ENCODE data around the gene SYNE4.

GRCh38 chr19:36032251-36033104 lies 23.9 kb upstream of the SYNE4 start, which contains the start of gene CLIP3:
- no peak for TF ChIP-seq TAF1 (IDR thresholded peaks at IDR 0.05; ENCODE audit: low read depth)
- TF ChIP-seq, protein P1, sequence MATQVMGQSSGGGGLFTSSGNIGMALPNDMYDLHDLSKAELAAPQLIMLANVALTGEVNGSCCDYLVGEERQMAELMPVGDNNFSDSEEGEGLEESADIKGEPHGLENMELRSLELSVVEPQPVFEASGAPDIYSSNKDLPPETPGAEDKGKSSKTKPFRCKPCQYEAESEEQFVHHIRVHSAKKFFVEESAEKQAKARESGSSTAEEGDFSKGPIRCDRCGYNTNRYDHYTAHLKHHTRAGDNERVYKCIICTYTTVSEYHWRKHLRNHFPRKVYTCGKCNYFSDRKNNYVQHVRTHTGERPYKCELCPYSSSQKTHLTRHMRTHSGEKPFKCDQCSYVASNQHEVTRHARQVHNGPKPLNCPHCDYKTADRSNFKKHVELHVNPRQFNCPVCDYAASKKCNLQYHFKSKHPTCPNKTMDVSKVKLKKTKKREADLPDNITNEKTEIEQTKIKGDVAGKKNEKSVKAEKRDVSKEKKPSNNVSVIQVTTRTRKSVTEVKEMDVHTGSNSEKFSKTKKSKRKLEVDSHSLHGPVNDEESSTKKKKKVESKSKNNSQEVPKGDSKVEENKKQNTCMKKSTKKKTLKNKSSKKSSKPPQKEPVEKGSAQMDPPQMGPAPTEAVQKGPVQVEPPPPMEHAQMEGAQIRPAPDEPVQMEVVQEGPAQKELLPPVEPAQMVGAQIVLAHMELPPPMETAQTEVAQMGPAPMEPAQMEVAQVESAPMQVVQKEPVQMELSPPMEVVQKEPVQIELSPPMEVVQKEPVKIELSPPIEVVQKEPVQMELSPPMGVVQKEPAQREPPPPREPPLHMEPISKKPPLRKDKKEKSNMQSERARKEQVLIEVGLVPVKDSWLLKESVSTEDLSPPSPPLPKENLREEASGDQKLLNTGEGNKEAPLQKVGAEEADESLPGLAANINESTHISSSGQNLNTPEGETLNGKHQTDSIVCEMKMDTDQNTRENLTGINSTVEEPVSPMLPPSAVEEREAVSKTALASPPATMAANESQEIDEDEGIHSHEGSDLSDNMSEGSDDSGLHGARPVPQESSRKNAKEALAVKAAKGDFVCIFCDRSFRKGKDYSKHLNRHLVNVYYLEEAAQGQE (IDR thresholded peaks at IDR 0.05; ENCODE audit: low read depth), result no peak
- TF ChIP-seq CEBPB (IDR thresholded peaks at IDR 0.05), result no peak

Data from Ishikawa (cell line).